GM19328 (cell line): ENCODE data around the gene PRAMEF12.
"Not testable (repeated sequence)": the region's sequence is repeated elsewhere in the genome, so short reads cannot be mapped to it uniquely, and the experiment has no call there.

Experiments used
- ATAC-seq: cut with Tn5 transposase; IDR thresholded peaks from one replicate; pipeline ENCODE4 v1.9.1; 2021; ENCODE audit warnings: mild to moderate bottlenecking, moderate library complexity; ENCODE audit not compliant: unreplicated experiment

PRAMEF12 gene

GRCh38 chr1:12769976-12770505, 3.5 kb upstream of the PRAMEF12 start:
- no peak for ATAC-seq

DNA sequence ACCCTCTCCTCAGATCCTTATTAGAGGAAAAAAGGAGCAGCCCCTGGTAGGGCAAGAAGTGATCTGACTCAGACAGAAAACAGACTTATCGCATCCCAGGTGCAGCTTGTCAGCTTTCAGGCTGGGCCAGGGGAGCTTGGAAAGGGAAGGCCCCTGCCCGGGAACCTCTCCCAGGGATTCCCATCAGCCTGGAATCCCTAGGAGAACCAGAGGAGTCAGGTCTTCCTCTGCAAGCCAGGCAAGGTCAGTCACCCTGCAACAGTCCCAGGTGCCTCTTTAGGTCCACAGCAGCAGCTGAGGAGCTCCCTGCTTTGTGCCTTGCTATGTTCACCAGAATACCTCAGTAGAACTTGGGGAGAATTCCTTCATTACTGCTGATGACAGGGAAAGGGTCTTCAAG, 2.9 kb upstream of the PRAMEF12 start:
- no peak for ATAC-seq

- no peak for ATAC-seq
Observed at GRCh38 chr1:12771186-12771585, 2.4 kb upstream of the PRAMEF12 start.

GRCh38 chr1:12772520-12772919, 1.0 kb upstream of the PRAMEF12 start:
- ATAC-seq: no peak

GRCh38 chr1:12774801-12775345, 1.3 kb downstream of the PRAMEF12 start:
- ATAC-seq: no peak

- ATAC-seq: no peak
Observed at GRCh38 chr1:12775443-12775842, 1.9 kb downstream of the PRAMEF12 start.

GRCh38 chr1:12776801-12777557, 3.4 kb downstream of the PRAMEF12 start:
- ATAC-seq: no peak

DNA sequence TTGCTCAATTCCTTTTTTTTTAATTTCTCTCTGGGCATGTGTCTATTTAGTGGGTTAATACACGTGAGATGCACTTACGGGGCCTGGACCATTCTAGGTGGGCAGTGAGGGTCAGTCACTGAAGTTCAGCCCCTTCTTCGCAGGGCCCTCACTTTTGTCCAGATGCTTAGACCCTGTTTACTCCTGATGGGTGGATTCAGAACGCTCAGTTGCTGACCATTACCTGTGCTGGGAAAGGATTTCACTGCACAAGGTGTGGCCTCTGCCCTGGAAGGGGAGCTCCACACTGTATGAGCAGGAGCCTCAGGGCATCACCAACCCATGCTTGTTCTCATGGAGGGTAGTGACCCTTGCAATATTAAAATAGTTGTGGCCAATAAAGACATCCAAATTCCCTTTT, 4.5 kb downstream of the PRAMEF12 start:
- no peak for ATAC-seq

- ATAC-seq: no peak
Observed at GRCh38 chr1:12778907-12779306, 5.4 kb downstream of the PRAMEF12 start.

GRCh38 chr1:12781488-12781887, 8.0 kb downstream of the PRAMEF12 start:
- not testable (repeated sequence) for ATAC-seq

GRCh38 chr1:12783783-12784182, 10.2 kb downstream of the PRAMEF12 start:
- not testable (repeated sequence) for ATAC-seq

GRCh38 chr1:12784729-12785128, 11.2 kb downstream of the PRAMEF12 start:
- not testable (repeated sequence) for ATAC-seq

DNA sequence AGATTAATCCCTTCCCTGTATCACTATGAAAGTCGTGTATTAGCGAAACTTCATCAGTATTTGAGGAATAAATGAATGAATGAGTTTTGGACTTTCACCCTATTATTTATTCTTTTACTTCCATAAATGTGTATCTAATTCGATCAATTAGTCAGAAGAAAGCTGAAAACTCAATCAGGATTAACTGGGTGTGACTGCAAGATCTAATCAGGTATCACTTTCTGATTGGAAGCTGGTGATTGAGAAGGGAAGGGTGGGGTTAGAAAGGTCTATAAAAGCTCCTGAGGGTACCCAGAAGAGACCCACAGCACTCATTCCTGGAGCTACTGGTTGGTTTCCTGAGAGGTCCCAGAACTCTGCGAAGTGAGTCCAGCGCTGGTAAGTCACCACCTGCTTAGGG, 17.6 kb downstream of the PRAMEF12 start, which contains the start of gene PRAMEF1:
PRAMEF1 (plus strand) TSS at position 301 of the 400 bp plus-strand sequence. CDS start 1,831 bp downstream, outside the sequence.
- not testable (repeated sequence) for ATAC-seq

- ATAC-seq: no peak
Observed at GRCh38 chr1:12798911-12799310, 25.4 kb downstream of the PRAMEF12 start.

- no peak for ATAC-seq
Observed at GRCh38 chr1:12799730-12800129, 26.2 kb downstream of the PRAMEF12 start.

DNA sequence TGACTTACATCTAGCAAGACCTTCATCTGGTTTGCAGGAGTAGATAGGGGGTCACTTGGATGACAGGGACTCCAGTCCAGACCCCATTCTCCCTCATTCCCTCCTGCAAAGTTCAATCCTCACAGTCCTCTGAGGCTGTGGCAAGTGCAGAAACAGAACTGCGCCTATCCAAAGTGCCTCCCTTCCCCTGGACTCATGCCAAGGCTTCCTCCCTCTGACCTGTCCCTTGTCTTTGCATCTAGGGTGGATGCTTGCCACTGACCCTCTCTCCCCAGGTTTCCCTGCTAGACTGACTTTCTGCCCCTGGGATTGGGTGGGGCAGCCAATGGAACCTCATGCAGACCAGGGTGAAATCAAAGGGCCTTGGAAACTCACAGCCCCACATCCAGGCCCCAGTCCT, 36.4 kb downstream of the PRAMEF12 start:
- ATAC-seq: no peak

DNA sequence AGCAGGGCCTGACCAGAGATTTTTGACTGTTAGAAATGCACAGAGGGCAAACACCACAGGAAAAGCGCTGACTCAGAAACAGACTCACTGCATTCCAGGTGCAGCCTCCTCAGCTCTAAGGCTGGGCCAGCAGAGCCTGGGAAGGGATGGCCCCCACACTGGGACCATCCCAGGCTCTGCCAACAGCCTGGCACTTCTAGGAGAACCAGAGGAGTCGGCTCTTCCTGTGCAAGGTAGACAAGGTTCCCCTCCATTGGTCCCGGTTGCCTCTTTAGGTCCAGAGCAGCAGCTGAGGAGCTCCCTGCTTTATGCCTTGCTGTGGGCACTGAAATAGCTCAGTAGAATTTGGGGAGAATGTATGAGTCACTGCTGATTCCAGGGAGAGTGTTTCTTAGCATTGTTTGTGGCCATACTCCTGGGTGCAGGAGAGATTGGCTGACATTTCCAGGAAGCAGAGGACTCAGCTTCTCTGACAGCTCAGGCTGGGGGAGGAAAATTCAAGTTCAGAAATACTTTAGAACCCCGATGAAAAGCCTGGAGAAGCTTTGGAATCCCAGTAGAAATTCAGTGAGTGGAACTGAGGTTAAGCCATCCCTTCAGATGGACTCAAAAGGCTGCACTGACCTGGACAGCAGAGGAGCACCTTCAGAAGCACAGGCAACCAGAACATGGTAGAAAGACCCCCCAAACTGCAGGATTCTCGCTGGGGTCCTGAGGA, 37.3 kb downstream of the PRAMEF12 start:
- ATAC-seq: no peak

- ATAC-seq: no peak
Observed at GRCh38 chr1:12811409-12811784, 37.9 kb downstream of the PRAMEF12 start.

DNA sequence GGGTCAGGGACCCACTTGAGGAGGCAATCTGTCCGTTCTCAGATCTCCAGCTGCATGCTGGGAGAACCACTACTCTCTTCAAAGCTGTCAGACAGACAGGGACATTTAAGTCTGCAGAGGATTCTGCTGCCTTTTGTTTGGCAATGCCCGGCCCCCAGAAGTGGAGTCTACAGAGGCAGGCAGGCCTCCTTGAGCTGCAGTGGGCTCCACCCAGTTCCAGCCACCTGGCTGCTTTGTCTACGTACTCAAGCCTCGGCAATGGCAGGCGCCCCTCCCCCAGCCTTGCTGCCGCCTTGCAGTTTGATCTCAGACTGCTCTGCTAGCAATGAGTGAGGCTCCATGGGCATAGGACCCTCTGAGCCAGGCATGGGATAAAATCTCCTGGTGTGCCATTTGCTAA, 45.5 kb downstream of the PRAMEF12 start:
- ATAC-seq: not testable (repeated sequence)
